Left hindlimb (tissue), 1 donor: ENCODE results near the gene MRPS18C.
"Not testable (repeated sequence)": the region's sequence is repeated elsewhere in the genome, so short reads cannot be mapped to it uniquely, and the experiment has no call there.

Experiments used
- DNase-seq: peaks from one replicate; pipeline ENCODE4 v3.0.0-alpha.2; 2018

The MRPS18C gene

GRCh38 chr4:83455281-83456183, at the start of gene MRPS18C, which contains the start of gene HELQ:
MRPS18C (plus strand) TSS chr4:83456058; CDS start chr4:83456078, 20 bp downstream.
HELQ (minus strand) TSS chr4:83455823; CDS start chr4:83455693, 130 bp downstream.
- peak; percentile 97 for DNase-seq

- no peak for DNase-seq
Observed at GRCh38 chr4:83408908-83409307, 47.0 kb upstream of the MRPS18C start.

DNA sequence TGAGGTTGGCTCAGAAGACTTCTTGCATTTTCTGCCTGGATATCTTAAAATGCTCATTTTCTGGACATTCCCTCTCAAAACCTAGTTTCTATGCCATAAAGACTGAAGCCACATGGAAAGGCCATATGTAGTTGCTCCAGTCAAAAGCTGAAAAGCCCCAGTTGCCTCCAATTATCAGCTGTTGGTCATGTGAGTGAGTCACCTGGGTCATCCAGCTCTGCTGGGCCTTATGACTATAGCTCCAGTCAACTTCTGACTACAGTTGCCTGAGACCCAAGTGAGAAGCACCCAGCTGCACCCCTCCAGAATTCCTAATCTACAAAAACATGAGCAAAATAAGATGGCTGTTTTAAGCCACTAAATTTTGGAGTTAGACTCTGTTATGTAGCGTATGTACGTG, 42.2 kb upstream of the MRPS18C start:
- DNase-seq, result no peak

- DNase-seq, result no peak
Observed at GRCh38 chr4:83417566-83417965, 38.3 kb upstream of the MRPS18C start.

GRCh38 chr4:83418211-83418610, 37.6 kb upstream of the MRPS18C start:
- no peak for DNase-seq

DNA sequence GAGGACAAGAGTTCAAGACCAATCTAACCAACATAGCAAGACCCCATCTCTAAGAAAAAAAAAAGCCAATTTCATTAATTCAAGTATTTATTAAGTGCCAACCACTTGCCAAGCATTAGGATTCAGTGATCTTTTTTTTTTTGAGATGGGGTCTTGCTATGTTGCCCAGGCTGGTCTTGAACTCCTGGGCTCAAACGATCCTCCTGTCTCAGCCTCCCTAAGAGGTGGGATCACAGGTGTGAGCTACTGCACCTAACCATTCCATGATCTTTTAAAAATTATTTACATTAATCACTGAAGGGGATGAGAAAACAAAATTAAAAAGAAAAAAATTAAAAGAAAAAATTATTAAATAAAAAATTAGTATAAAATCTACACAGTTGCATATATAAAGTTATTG, 24.7 kb upstream of the MRPS18C start:
- no peak for DNase-seq

DNA sequence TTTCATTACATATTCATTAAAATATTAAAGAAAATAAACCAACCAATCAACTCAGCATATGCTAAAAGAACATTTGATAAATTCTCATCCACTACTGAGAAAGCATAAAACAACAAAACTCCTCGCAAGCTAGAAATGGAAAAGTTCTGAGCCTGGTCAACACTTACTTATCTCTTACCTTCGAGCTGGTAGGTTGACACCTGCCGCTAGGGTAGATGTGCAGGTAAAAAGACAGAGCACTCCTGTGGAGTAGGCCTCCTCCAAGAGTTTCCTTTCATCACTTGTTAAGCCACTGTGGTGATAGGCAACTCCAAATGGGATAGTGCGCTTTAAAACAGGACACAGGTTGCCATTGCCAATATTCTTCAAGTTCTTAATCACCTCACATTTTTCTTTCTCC, 19.2 kb upstream of the MRPS18C start:
- no peak for DNase-seq

DNA sequence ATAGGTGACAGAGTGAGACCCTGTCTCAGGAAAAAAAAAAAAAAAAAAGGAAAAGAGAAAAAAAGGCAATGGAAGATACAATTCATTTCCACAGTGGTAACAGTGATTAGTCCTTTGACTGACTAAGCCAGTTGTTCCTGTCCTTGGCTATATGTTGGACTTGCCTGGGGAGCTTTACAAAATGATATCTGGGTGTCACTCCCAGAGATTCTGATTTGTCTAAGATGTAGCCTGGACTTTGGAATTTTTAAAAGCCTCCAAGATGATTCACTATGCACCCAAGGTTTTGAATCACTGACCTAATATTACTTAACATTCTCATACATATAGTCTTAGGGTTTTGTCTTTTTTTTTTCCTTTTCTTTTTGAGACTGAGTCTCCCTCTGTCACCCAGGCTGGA, 17.1 kb upstream of the MRPS18C start:
- no peak for DNase-seq

DNA sequence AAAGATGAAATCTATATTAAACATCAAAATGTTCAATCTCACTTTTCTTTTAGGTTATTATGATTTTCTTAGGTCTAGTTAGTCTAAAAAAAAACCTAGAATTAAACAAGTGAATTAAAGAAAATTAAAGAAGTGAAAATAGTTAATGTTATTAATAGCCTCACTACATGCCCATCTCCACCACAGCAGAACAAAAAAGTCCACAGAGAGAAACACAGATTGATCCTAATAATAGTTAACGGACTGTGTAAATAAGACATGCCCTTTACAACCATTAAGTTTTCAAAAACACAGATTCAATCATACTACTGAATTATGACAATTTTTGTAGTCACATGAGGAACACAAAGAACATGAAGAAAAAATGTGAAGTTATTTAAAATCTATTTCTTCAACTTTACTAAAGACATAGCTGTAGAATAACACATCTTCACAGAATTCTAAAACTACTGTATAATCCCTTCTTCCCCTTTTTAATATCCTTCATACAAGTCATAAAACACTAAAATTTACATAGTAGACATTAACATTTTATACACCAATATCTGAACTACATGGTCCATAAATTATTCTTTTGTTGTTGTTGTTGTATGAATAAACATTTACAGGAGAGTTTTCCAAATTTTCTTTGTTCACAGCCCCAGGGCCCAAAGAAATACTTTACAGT, 15.6 kb upstream of the MRPS18C start:
- no peak for DNase-seq

- no peak for DNase-seq
Observed at GRCh38 chr4:83440899-83441298, 15.0 kb upstream of the MRPS18C start.

- DNase-seq, result no peak
Observed at GRCh38 chr4:83449009-83449408, 6.8 kb upstream of the MRPS18C start.

GRCh38 chr4:83454686-83455085, 1.2 kb upstream of the MRPS18C start:
- no peak for DNase-seq

GRCh38 chr4:83456184-83456501, 285 bp downstream of the MRPS18C start:
- no peak for DNase-seq

GRCh38 chr4:83473423-83473822, 17.6 kb downstream of the MRPS18C start:
- no peak for DNase-seq

- no peak for DNase-seq
Observed at GRCh38 chr4:83473966-83474365, 18.1 kb downstream of the MRPS18C start.

DNA sequence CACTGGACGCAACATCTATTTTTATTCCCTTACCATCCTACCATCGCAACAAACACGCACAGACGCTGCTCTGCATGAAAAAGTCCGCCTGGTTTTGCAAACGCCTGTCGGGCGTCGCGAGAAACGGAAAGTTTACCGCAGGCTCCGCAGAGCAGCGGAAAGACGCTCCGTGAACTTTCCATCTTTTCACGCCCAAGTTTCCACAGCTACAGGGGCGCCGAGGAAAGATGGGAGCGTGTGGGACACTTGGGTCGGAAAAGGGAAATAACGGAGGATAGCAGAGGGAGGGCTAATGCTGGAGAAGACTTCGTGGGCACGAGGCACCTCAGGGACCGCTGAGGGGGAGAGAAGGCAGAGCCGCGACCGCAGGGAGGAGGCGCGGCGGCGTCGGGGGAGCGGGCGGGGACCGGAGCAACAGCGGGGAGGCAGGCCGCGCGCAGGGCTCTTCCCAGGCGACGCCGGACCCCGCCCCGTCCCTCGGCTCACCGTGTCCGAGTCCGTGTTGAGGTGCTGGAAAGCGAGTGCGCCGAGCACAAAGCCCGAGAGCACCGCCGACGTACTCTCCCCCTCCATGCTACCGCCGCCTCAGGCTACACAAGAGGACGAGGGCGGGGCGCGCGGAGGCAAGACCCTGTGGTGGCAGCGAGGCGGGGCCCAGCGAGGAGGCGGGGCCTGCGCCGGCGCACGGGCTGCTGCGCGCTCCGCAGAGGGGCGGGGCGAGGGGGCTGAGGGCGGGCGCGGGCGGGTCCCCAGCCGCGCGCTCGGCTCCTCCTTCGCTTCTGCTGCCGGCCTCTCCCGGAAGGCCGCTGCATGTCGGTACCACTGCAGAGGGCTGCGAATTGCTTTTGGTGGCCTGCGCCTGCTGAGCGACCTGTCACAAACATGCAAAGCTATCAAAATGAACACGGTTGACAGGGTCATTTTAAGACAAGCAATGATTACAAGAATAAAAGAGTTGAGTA, 28.9 kb downstream of the MRPS18C start, which contains the start of gene ABRAXAS1:
TSS of gene ABRAXAS1 (minus strand) at position 601 of the 962 bp plus-strand sequence. CDS start at position 573, 28 bp downstream.
- peak; percentile 96 for DNase-seq

- DNase-seq, result no peak
Observed at GRCh38 chr4:83486457-83487129, 30.7 kb downstream of the MRPS18C start.

DNA sequence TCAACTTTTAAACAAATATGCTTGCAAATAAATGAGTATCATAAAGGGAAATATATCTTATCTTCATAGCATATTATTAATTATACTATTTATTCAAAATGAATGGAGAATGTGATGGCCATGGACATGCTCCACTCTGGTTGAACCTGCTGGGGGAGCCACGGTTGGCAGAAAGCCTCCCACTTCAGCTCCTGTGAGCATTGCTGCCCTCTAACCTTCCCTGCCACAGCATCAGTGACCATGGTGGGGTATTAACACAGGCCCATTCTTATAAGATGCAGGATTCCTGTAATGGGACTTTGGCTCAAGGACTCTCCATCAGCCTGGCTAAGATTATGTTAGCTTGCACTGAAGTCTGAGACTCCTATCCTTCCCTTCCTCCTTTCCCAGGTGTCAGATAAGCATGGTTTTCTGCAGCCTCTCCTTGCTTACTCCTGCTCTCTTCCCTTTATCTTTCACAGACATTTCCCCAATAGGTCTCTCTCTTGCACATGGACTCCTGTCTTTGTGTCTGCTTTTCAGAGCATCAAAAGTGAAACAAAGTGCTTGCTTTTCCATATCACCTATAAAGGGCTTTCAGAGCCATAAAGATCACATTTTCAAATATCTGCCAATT, 34.0 kb downstream of the MRPS18C start:
- DNase-seq, result no peak

DNA sequence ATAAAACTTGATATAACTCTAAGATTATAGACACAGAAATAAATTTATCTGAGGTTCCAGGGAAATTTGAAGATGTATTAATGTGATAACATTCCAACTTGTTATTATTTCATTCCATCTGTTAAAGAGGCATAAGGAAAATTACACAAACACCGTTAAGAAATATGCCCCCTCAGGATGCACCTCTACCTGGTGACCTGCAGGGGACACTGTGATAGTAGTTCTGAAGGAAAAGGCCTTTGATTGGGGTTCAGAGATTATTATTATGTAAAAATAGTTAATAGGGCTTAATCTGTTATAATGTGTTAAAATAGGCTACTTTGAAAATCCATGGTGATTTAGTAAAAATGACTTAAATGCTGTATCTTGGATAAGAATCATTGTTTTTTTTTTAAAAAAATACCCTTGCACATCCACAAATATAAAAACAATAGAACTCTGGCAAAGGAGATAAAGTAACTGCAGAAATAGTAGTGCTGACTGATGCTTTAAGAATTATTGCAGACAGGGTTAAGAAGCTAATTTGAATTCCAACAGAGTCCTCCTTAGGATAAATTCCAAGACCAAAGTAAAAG, 35.1 kb downstream of the MRPS18C start:
- no peak for DNase-seq

DNA sequence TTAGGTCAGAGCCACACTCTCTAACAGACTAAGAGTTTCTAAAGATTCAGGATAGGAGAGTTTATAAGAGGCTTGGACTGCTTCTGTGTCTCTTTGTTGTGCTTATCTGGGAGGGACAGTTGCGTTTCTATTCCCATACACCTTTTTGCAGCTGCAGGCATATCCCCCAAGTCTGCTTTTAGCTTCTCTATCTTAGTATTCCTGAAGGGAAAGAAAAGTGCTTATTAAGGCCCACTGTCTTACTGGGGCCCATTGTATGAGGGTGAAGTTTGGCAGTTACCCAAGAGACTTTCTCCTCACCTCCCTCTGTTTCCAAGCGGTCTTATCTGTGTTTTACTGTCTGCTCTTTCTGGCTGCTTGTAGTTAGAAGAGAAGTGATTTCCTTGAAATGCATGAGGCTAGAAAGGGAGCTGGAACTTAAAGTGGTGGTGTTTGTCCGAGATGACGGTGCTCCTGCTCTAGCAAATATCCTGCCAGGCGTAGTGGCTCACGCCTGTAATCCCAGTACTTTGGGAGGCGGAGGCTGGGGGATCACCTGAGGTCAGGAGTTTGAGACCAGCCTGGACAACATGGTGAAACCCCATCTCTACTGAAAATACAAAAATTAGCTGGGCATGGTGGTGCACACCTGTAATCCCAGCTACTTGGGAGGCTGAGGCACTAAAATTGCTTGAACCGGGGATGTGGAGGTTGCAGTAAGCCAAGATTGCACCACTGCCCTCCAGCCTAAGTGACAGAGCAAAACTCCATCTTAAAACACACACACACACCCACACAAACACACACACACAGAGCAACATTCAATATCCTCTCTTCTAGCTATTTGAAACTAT, 40.4 kb downstream of the MRPS18C start:
- not testable (repeated sequence) for DNase-seq

DNA sequence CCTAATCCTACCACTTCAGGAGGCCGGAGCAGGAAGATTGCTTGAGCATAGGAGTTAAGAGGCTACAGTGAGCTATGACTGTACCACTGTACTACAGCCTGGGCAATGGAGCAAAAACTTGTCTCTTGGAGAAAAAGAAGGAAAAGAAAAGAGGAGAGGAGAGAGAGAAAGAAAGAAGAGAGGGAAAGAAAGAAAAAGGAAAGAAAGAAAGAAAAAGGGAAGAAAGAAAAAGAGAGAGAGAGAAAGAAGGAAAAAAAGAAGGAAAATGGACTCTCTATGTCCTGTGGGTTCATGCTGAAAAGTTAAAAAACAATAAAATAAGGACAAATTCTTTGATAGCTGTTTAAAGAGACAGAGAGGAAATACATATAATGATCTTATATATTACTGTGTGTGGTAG, 42.3 kb downstream of the MRPS18C start:
- no peak for DNase-seq
